Measurements from ENCODE around the gene TSSK2.

DNA sequence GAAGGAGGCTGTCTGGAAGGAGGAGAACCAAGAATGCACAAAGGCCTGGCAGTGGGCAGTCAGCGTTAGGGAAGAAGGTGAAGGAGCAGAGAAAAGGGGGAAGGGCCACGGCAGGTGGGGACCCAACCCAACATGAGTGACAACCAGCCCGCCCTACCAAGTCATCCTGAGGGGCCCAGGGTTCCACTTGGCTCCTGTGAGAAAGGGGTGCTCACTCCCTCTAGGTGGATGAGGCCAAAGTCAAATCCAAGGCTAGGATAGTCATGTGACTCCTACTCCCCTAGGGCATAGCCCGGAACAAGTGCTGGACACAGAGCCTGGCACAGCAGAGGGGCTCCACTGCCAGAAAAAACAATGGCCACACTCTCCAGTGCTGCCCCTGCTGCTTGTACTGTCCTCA is 6.7 kb upstream of the TSSK2 start:
- TF ChIP-seq EZH2 (IDR thresholded peaks at IDR 0.05; ENCODE audit: borderline replicate concordance, low read length), result no peak
- TF ChIP-seq, protein P1, sequence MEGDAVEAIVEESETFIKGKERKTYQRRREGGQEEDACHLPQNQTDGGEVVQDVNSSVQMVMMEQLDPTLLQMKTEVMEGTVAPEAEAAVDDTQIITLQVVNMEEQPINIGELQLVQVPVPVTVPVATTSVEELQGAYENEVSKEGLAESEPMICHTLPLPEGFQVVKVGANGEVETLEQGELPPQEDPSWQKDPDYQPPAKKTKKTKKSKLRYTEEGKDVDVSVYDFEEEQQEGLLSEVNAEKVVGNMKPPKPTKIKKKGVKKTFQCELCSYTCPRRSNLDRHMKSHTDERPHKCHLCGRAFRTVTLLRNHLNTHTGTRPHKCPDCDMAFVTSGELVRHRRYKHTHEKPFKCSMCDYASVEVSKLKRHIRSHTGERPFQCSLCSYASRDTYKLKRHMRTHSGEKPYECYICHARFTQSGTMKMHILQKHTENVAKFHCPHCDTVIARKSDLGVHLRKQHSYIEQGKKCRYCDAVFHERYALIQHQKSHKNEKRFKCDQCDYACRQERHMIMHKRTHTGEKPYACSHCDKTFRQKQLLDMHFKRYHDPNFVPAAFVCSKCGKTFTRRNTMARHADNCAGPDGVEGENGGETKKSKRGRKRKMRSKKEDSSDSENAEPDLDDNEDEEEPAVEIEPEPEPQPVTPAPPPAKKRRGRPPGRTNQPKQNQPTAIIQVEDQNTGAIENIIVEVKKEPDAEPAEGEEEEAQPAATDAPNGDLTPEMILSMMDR (IDR thresholded peaks at IDR 0.05; ENCODE audit: low read length), result no peak

All from OCI-LY1 (cell line).